Ramos (cell line): Measurements from ENCODE around the gene OR8B4.
"Not testable (repeated sequence)": the region's sequence is repeated elsewhere in the genome, so short reads cannot be mapped to it uniquely, and the experiment has no call there.

Experiments
- in situ Hi-C: fragments of 300-500 bp; cut with MboI; formaldehyde crosslinking; loops from one replicate; pipeline ENCODE4 v1.14.3; 2022; ENCODE audit warnings: low sequenced_read_pairs; ENCODE audit not compliant: unreplicated experiment

Gene OR8B4, protein sequence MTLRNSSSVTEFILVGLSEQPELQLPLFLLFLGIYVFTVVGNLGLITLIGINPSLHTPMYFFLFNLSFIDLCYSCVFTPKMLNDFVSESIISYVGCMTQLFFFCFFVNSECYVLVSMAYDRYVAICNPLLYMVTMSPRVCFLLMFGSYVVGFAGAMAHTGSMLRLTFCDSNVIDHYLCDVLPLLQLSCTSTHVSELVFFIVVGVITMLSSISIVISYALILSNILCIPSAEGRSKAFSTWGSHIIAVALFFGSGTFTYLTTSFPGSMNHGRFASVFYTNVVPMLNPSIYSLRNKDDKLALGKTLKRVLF

GRCh38 chr11:124424384-124424921 lies at the start of gene OR8B4:
TSS of gene OR8B4 (minus strand) at chr11:124424871. CDS start at chr11:124424871, 0 bp downstream.
- in situ Hi-C loops = loop anchor here (25.0 kb wide), 1 partner anchor 413 kb away; no protein-coding TSS in a partner anchor

DNA sequence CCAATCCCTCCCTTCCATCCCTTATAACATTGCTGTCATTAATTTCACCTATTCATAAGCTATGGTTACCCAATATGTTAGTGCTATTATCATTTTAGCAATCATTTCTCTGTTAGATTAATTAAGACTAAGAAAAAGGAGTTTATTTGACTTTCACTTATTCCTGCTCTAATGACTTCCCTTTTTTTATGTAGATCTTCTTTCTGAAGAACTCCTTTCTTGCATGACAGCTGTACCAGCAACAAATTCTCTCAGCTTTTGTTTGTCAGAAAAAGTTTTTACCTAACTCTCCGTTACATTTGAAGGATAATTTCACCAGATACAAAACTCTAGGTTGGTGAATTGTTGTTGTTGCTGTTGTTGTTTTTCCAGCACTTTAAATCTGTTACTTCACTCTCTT lies 49.4 kb upstream of the OR8B4 start:
- in situ Hi-C loops = no loop called here

GRCh38 chr11:124473476-124473875 lies 48.8 kb upstream of the OR8B4 start:
- in situ Hi-C loops = no loop called here

DNA sequence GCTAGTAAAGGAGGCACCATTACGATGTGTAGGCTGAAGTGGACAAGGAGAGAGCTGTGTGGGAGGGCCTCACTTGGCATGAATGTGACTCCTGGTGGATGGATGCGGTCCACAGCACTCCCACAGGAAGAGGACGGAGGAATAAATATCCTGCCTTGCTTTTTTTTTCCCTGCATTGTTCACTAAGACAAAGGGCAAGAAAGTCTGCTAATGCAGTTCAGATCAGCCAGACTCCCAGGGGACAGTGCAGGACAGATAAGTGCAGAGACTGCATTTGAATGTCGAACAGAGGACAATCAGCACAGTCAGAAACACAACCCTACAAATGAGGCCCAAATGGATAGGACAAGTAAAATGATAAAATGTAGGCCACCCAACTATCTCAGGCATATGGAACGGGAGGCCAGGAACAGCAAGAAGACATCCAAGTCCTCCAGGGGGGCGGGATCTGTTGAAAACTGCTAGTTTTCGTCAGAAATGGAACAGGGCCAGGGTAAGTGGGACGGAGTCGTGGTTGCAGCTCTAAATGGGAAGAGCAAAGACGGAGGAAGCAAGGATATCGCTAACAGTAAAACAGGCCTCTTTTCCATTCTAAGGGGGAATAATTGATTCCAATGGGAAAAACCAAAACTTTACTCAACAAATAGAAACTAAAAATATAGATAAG lies 46.0 kb upstream of the OR8B4 start:
- in situ Hi-C loops = no loop called here

DNA sequence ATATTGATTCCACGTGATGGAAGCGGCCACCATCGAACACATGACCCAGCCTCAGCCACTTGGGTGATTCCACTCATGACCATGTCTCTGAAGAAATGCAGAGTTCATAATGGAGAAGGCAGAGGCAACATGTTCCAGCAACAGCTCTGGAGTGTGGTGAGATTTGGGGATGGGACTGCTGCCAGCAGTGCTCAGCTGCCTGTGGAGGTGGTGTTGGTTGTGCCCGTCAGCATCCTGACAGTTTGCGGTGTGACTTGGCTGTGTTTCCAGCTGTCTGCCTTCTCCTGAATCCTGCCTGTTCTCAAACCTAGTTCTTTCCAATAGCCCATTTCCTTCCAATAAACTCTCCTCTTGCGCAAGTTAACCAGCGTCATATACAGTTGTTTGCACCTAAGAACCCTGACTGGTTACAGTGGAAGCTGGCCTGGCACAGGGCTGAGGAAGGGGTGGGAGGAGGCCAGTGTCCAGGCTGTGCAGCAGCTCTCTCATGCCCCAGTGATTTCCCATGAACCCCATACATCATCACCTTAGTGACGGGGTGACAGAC lies 42.8 kb upstream of the OR8B4 start:
- in situ Hi-C loops = no loop called here

GRCh38 chr11:124465368-124465767 lies 40.7 kb upstream of the OR8B4 start:
- in situ Hi-C loops = no loop called here

DNA sequence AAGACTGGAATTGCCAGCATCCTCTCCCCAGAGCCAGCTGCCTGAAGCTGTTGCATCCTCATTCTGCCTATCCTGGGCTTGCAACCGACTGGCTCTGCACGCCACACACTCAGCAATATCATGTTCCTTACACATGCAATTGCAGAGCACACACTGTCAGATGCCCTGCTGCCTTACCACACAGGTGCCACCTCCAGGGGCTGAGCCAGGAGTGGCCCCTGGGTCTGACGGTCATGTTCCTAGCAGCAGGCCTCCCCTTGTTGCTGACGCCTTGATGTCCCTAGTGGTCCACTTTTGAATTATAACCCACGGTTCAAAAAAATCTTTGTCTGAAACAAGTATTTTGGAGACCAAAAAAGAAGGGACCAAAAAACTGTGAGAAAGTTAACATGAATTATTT lies 39.3 kb upstream of the OR8B4 start:
- in situ Hi-C loops = no loop called here

- in situ Hi-C loops = no loop called here
Measured at GRCh38 chr11:124463324-124463723, 38.7 kb upstream of the OR8B4 start.

DNA sequence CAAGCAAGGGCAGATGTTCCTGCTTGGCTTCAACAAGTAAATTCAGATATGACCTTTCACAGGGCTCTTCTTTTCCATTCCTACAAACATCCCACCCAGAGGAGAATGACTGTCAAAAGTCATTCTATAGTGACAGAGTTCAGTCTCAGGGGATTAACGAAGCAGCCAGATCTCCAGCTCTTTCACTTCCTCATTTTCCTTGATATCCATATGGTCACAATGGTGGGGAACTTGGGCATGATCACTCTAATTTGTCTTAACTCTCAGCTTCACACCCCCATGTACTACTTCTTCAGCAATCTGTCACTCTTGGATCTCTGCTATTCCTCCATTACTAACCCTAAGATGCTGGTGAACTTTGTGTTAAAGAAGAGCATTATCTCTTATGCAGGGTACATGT lies 35.8 kb upstream of the OR8B4 start:
- in situ Hi-C loops = no loop called here

GRCh38 chr11:124459379-124459778 lies 34.7 kb upstream of the OR8B4 start:
- in situ Hi-C loops = not testable (repeated sequence)

GRCh38 chr11:124454552-124454951 lies 29.9 kb upstream of the OR8B4 start:
- in situ Hi-C loops = no loop called here

GRCh38 chr11:124446916-124447315 lies 22.2 kb upstream of the OR8B4 start:
- in situ Hi-C loops = no loop called here

GRCh38 chr11:124445646-124446150 lies 21.0 kb upstream of the OR8B4 start, which contains the start of gene OR8B8:
TSS of gene OR8B8 (minus strand) at chr11:124445696. CDS start at chr11:124441085, 4,611 bp downstream.
- in situ Hi-C loops = no loop called here

DNA sequence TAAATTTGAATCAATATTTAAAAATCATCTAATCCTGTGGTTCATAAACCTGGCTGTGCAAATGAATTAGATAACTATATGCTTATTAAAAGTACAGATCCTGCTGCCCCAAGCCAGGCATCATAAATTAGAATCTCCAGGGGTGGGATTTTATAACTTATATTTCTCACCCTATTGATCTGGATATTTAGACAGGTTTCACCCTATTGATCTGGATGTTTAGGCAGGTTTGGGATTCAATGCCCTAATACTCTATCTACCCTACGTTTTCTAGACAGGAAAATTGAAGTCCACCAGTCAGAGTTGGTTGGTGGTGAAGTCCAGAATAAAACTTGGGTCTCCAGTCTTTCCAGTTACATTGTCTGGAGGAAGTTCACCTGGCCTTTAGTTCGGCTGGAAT lies 18.2 kb upstream of the OR8B4 start:
- in situ Hi-C loops = no loop called here

DNA sequence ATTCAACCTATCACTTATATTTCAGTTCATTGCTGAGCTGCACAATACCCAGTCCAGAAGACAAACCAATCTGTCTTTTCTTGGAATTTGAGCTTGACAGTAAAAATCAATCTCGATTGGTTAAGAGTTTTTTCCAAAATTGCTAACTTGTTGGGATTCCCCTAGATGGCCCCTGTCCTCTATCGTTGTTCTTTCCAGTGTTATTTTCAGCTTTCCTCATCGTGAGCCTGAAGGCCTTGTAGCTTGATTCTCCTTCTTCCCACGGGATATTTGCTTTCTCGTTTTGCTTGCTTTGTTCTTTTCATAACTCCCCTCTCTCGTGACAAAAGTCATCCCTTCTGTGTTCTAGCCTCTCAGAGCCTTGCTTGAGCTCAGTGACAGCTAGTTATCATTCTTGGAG lies 17.8 kb upstream of the OR8B4 start:
- in situ Hi-C loops = no loop called here

DNA sequence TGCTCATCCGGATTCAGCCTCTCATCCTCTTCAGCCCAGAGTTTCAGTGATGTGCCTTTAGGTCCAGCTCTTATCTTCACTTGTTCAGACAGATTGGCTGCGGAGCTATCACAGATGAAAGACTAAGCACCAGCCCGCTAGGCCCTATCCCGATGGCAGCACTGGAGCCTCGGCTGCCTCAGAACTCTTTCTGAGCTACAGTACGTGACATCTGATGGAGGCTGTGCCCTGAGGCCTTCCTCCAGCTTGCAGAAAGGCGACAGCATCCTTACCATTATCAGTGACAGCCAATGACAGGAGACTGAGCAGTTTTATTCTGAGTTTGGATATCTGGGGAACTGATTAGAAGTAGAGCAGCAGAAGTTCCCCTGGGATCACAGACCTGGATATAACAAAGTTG lies 16.8 kb upstream of the OR8B4 start:
- in situ Hi-C loops = no loop called here

- in situ Hi-C loops = no loop called here
Measured at GRCh38 chr11:124441081-124441480, 16.4 kb upstream of the OR8B4 start.

DNA sequence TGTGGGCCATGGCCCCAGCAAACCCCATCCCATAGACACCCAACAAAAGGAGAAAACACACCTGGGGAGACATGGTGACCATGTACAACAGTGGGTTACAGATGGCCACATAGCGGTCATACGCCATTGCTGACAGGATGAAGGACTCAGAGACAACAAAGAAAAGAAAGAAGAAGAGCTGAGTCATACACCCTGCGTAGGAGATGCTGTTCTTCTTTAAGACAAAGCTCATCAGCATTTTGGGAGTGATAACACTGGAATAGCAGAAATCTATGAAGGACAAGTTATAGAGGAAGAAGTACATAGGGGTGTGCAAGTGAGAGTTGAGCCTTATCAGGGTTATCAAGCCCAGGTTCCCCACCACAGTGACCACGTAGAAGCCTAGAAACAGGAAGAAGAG lies 15.9 kb upstream of the OR8B4 start:
- in situ Hi-C loops = no loop called here

GRCh38 chr11:124434699-124435098 lies 10.0 kb upstream of the OR8B4 start:
- in situ Hi-C loops = no loop called here

DNA sequence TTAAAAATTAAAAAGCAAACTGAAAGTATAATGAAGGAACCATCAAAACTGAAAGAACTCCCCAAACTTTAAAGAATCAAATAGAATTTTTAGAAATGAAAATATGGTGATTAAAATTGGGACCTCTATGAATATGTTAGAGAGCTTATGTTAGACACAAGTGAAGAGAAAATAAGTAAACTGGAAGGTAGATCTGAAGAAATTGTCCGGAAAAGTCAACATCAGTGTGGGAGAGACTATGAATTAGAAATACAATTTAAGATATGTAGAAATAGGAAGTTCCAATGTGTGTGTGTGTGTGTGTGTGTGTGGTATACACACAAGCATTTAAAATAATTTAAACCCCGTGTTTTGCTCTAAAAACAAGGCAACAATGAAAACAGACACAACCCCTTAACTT lies 4.9 kb upstream of the OR8B4 start:
- in situ Hi-C loops = no loop called here

- in situ Hi-C loops = loop anchor here (25.0 kb wide), 1 partner anchor 416 kb away; no protein-coding TSS in a partner anchor
Measured at GRCh38 chr11:124421043-124421442, 3.6 kb downstream of the OR8B4 start.
